HG02884 (cell line): ENCODE results near the gene CASZ1.

Experiments used
- ATAC-seq: cut with Tn5 transposase; IDR thresholded peaks from one replicate; pipeline ENCODE4 v1.9.1; 2021; ENCODE audit warnings: mild to moderate bottlenecking, moderate library complexity; ENCODE audit not compliant: unreplicated experiment

CASZ1 gene

GRCh38 chr1:10677491-10678391 is 118.7 kb downstream of the CASZ1 start:
- ATAC-seq: no peak

DNA sequence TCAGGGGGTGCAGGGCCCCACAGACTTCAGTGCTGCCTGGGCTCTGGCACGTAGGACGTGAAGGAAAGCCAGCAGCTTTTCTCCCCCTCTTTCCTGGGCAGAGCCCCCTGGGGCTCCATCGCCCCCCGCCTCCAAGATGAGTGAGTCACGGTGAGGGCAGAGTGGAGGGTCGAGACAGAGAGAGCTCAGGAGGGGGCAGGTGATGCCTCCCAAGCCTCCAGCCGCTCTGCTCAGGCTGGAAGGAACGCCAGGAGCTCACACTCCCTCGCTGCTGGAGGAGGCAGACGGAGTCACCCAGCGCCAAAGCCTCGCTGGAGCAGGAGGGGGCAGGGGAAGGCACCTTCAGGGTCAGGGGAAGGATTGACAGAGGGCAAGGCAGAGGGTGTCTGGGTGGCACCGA is 119.5 kb downstream of the CASZ1 start:
- ATAC-seq: no peak

DNA sequence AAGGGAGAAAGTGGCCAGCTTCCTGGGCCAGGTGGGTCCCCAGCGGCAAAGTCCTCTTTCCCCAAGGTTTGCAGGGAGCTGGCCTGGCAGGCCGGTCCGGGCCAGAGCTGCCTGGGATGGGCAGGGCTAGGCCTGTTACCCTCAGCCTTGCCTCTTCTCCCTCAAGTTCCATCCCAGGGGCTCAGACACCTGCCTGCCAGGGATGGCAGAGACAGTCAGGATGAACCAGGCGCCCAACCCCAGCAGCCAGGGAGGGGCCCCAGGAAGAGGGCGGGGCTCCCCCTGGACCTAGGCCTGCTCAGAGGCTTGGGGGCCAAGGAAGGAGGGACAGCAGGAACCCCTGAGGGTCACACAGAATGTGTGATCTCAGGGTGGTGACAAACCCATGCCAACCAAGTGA is 120.6 kb downstream of the CASZ1 start:
- ATAC-seq: no peak

DNA sequence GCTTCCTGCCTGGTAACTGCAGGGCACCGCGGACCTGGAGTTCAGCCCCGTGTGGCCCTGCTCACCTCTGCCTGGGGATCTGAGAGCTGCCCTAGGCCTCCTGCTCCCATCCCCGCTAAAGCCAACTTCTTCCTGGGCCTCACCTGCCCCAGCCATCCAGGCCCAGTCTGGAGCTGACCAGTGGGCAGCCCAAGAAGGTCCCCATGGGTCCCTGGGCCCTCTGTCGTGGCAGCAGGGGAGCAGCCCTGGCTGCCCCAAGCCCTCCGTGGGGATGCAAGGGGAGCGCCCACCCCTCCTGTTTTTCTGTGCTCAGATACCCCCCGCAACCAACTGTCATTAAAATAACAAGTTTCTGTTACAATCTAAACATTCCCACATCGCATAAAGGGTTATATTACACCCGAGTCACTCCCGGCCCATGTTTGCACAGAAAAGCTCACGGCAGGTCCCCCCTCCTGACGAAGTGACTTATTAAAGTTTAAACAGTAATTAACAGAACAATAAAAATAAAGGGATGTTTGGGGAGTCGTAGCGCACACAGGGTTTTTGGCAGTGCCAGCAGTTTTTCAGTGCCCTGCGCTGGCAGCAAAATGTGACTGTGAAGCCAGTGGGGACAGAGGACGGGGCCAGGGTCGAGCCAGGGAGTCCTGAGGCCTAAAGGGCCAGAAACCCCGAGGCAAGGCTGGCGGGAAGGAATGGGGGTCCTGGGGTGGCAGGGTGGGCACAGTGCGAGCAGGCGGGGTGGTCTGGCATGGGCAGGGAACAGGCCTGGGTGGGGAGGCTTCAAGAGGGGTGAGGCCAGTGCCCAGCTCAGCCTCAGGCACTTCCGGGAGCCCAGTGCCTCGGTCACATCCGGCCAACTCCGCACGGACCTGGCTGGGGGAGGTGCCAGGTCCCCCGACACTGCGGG is 121.5 kb downstream of the CASZ1 start:
- ATAC-seq: no peak

- no peak for ATAC-seq
These were observed 122.2 kb downstream of the CASZ1 start for GRCh38 chr1:10674222-10674621.

DNA sequence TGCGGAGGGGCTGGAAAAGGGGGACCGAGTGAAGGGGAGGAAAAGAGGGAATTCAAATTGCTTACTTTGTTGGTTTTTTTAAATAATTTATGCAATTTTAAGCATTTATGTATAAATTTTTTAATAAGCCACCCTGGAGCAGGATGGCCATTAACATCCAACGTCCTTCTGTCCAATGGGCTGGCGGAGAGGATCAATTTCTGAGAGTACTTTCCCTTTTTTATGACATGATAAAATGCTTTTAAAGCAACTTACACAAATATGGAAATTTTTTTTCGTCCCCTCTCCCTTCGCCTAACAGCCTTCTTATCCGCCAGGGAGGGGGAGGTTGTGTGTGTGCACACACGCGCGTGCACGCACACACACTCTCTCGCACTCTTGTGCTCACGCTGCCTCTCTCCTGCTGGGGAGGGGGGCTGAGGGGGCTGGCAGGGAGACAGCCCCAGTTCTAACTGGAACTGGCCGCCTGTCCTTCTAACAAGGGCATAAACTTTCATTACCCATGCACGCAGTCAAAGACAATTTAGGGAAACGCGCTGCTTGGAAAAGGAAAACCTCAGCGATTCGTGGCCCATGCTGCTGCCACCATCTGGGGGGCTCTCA is 123.2 kb downstream of the CASZ1 start:
- no peak for ATAC-seq

- no peak for ATAC-seq
These were observed 123.9 kb downstream of the CASZ1 start for GRCh38 chr1:10672343-10673050.

DNA sequence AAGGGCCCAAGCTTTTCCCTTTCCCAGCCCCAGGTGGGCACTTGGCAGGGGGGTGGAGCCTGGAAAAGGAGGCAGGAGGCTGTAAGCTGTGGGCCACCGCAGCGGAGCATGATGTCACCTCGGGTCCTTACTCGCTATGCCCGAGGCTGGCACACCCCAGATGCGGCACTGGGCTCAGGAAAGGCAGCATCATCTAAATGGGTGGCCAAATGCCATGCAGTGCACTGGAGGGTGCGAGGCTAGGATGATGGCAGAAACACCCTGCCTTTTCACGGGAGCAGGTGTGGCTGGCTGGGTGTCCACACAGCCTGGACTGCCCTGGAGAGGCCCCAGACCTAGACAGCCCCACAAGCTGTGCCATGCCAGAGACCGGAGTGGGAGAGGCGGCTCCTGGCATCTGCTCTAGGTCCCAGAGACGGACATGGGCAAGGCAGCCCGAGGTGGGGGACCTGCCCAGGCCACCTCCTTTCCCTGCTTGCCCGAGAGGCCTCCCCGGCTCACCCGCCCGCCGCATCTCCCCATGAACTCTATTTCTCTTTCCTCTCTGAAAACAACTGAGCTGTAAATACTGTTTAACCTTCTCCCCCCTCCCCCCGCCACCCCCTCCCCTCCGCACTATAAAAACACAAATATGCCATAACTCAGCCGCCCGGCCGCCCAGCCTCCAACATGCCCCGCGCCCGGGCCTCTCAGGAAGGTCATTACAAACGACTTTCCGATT is 124.7 kb downstream of the CASZ1 start:
- ATAC-seq: no peak

DNA sequence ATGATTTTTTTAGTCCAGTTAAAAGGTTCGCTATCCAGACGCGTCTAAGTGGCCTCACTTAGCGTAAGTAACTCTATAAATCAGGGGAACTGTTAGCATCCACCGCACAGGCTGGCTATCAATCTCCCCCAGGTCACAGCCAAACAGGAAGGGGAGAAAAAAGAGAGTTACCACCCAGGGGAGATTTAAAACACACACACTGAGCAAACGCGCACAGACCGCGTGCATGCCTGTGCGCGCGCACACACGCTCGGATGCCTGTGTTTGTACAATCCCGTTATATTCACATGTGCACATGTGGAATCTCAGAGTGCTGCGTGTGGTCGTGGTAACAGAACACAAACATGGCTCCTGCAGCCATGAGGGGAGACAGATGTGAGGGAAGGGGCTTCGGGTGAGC is 125.4 kb downstream of the CASZ1 start:
- ATAC-seq: no peak

- ATAC-seq: no peak
These were observed 126.3 kb downstream of the CASZ1 start for GRCh38 chr1:10670190-10670589.

GRCh38 chr1:10669570-10669969 is 126.9 kb downstream of the CASZ1 start:
- ATAC-seq: no peak

DNA sequence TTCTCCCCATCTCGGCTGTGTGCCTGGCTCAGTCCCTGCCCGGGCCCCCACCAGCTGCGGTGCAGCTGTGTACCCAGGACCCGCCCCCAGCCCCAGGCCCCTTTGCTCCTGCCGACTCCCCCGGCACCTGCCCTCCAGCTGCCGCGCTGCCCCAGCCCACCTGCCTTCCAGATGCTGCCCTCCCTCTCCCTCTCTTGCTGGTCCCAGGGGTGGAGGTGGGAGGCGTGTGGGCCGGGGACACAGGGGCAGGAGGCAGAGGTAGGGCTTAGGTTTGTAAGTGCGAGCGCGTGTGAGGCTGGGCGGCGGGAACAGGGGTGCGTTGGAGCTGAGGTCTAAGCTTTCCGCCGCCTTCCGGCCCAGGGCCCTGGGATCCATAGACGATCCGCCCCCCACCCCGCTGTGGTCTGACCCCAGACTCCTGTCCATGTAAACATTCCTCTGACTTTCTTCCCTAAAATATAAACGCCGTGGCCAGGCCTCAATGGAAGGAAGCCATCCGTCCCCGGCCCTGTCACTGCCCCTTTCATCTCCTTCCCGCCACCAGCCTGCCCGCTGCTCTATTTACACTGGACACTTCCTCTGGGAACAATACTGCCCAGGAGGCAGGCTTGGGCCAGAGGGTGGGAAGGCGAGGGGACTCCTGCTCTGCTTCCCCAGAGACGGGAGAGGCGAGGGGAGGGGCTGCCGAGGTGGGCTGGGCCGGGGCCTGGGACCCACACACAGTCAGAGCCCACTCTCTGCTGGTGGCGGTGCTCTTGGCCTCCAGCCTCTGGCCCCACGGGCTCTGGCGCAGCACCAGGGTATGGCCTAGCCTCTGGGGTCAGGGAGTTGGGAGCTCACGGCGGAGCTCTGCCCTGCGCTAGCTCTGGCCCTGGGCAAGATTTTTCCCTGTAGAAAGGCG is 128.3 kb downstream of the CASZ1 start:
- no peak for ATAC-seq

DNA sequence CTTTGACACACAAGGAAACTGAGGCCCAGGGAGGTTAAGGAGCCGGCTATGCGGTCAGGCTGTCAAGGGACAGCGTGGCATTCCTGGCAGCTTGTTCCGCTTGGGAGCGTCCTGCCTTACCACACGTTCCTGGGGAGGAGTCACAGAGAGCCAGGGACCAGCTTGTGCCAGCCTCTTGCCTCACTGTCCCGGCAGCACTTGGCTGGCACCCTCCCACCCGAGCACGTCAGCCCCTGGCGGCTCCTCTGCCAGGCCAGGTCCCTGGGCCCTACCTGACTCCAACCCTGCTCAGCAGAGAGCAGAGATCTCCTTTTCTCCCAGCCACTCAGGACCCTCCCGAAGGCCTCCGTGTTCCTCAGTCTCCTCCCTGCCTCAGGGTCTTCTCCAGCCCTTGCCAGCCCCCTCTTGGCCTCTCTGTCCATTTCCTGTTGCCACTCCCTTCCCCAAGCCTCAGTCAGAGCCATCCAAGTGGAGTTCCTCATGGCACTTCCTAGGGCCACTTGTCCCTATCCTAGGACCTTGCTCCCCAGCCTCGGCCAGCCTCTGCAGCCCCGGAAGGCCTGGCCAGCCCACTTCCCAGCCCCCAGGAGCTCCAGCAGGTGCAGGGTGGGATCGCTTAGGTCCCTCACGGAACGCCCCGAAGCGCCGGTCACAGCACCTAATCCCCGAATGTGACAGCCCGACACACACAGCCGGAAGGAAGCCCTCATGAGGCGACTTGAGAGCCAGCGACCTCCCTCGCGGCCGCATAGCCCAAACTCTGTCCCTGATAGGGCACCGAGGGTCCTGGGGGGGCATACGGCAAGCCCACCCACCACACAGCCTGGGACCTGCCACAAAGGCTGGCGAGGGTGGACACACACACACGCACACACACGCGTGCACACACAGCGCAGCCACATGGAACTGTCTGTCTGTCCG is 130.3 kb downstream of the CASZ1 start:
- ATAC-seq: no peak

GRCh38 chr1:10665226-10665625 is 131.2 kb downstream of the CASZ1 start:
- no peak for ATAC-seq

GRCh38 chr1:10664251-10664650 is 132.2 kb downstream of the CASZ1 start:
- no peak for ATAC-seq

DNA sequence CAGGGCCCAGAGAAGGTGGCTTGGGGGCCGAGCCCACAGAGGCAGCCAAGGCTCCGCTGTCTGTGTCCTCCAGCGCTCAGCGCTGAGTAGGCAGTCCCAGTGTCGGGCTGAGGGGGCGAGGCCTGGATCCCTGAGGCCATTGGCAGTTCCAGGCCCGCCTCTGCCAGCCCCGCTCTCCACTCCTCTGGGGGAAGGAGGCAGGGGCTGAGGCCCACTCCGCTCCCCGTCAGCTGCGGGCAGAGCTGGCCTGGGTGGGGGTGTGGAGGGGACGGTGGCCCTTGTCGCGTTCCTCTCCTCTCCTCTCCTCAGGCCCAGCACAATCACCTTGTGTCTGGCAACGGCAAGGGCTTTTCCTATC is 132.8 kb downstream of the CASZ1 start:
- ATAC-seq: no peak

- ATAC-seq: no peak
These were observed 133.4 kb downstream of the CASZ1 start for GRCh38 chr1:10662824-10663677.
